OCI-LY7 (cell line): Measurements from ENCODE around the gene C15orf39. TPM values are rescaled to one million over a fixed set of nuclear protein-coding genes. Genes with fewer than 3 reads are reported as not detected.

Experiments used
- BruUV-seq: library from RNA; stranded (reverse); fragments of 400-500 nt; replicated peaks from 2 replicates; lab custom pipeline; 2021; lab: Mats Ljungman, UMichigan
- CTCF ChIA-PET: fragments of 300-600 bp; sonication (Branson Sonifier 250); formaldehyde crosslinking; loops from one replicate; lab custom pipeline; 2022; ENCODE audit warnings: antibody characterized with exemption; ENCODE audit not compliant: unreplicated experiment; lab: Charles Lee
- POLR2A ChIA-PET: fragments of 300-600 bp; sonication (Branson Sonifier 250); formaldehyde crosslinking; loops from one replicate; lab custom pipeline; 2022; ENCODE audit warnings: antibody characterized with exemption; lab: Charles Lee
- DNase-seq: peaks from one replicate; pipeline ENCODE4 v3.0.0-alpha.2; 2015; ENCODE audit warnings: low spot score
- H2AFZ ChIP-seq: fragments of 200-600 bp; sonication (generic), shearing (Covaris generic); 2 replicates; pipeline ENCODE4 v1.6.1; 2014; ENCODE audit warnings: mild to moderate bottlenecking, antibody characterized with exemption, low read length, moderate library complexity
- H3K27ac ChIP-seq: fragments of 200-600 bp; sonication (generic); 2 replicates; pipeline ENCODE4 v1.5.1; 2014; ENCODE audit warnings: mixed run types, low read depth, mild to moderate bottlenecking, moderate library complexity, low read length, inconsistent platforms; ENCODE audit not compliant: poor library complexity, severe bottlenecking
- H3K36me3 ChIP-seq: fragments of 200-600 bp; sonication (generic); 2 replicates; pipeline ENCODE4 v1.6.1; 2014; ENCODE audit warnings: mild to moderate bottlenecking, antibody characterized with exemption, low read length, moderate library complexity, mixed read lengths; ENCODE audit not compliant: insufficient read depth
- H3K4me1 ChIP-seq: fragments of 200-600 bp; sonication (generic); 2 replicates; pipeline ENCODE4 v1.5.1; 2014; ENCODE audit warnings: mild to moderate bottlenecking, low read length; ENCODE audit not compliant: insufficient read depth, poor library complexity, severe bottlenecking
- H3K4me2 ChIP-seq: fragments of 200-600 bp; sonication (generic); 2 replicates; pipeline ENCODE4 v1.6.1; 2014; ENCODE audit warnings: mild to moderate bottlenecking, low read length
- H3K4me3 ChIP-seq: fragments of 200-600 bp; sonication (generic); 2 replicates; pipeline ENCODE4 v1.5.1; 2014; ENCODE audit warnings: mild to moderate bottlenecking, low read depth, low read length; ENCODE audit not compliant: poor library complexity, severe bottlenecking
- H3K79me2 ChIP-seq: fragments of 200-600 bp; sonication (generic); 2 replicates; pipeline ENCODE4 v1.6.1; 2016; ENCODE audit warnings: low read depth, mild to moderate bottlenecking, low read length, moderate library complexity, mixed read lengths; ENCODE audit not compliant: insufficient read depth
- H3K9me2 ChIP-seq: fragments of 200-600 bp; sonication (generic); 2 replicates; pipeline ENCODE4 v1.6.1; 2016; ENCODE audit warnings: mild to moderate bottlenecking, low read length, mixed read lengths; ENCODE audit not compliant: insufficient read depth
- H3K9me3 ChIP-seq: fragments of 200-600 bp; sonication (generic); 2 replicates; pipeline ENCODE4 v1.6.1; 2014; ENCODE audit warnings: mild to moderate bottlenecking, mixed run types, low read length, mixed read lengths
- H4K20me1 ChIP-seq: fragments of 200-600 bp; sonication (generic); 2 replicates; pipeline ENCODE4 v1.6.1; 2014; ENCODE audit warnings: mild to moderate bottlenecking, antibody characterized with exemption, low read length, moderate library complexity, mixed read lengths; ENCODE audit not compliant: insufficient read depth
- CTCF ChIP-seq: fragments of 200-600 bp; sonication (generic); conservative IDR thresholded peaks from 2 replicates; pipeline ENCODE4 v1.5.1; 2014; ENCODE audit warnings: mild to moderate bottlenecking, antibody characterized with exemption, low read length, moderate library complexity, mixed read lengths
- EZH2phosphoT487 ChIP-seq: fragments of 200-600 bp; sonication (generic); IDR thresholded peaks from 2 replicates; pipeline ENCODE4 v1.6.1; 2018; ENCODE audit warnings: low read depth, borderline replicate concordance, mild to moderate bottlenecking, mixed run types, antibody characterized with exemption, low read length, moderate library complexity, mixed read lengths
- intact Hi-C: fragments of 100-400 bp; cut with micrococcal nuclease; formaldehyde crosslinking; loops from one replicate; pipeline ENCODE4 v1.10.0; 2022; ENCODE audit not compliant: unreplicated experiment
- total RNA-seq, 2 experiments: library from RNA; depleted of rRNA in 1 of 2; stranded (reverse); fragments of >200 nt in 1 of 2; shearing (Covaris generic) in 1 of 2; gene quantifications; 2 replicates each; pipeline ENCODE4 v1.2.3, GENCODE V29; 2014 to 2022

C15orf39 gene
- total RNA-seq, 2 experiments from 2014 or later: 26.5 to 50.2 TPM

- no peak overlapping the region for H3K4me3 ChIP-seq
- CTCF ChIA-PET: no interaction called here
Observed at GRCh38 chr15:75206006-75206405, 4.3 kb downstream of the C15orf39 start.

GRCh38 chr15:75206803-75207617 is 5.3 kb downstream of the C15orf39 start:
- TF ChIP-seq CTCF (no peak), EZH2phosphoT487 (no peak)
- Histone ChIP-seq H3K4me1 (peaks cover 20% of the 10 kb centered on the region), H3K36me3 (peaks cover 84% of the 10 kb centered on the region), H3K4me3 (no peak overlapping the region), H2AFZ (no peak overlapping the region), H4K20me1 (peaks cover 37% of the 10 kb centered on the region), H3K79me2 (peaks cover 88% of the 10 kb centered on the region), H3K9me3 (no peaks in the 10 kb centered on the region), H3K27ac (no peak overlapping the region), H3K4me2 (no peak overlapping the region), H3K9me2 (no peaks in the 10 kb centered on the region)
- TSS peak; percentile 23 for BruUV-seq
- ChIA-PET CTCF (interaction anchor here (0.5 kb wide), 1 partner anchor 187 kb away, joined by 3 read pairs; no protein-coding TSS in a partner anchor), POLR2A (no interaction called here)
- intact Hi-C loops: no loop called here
- DNase-seq: no peak

More at GRCh38 chr15:75206006-75206405, 4.3 kb downstream of the C15orf39 start:
- Histone ChIP-seq H3K9me2 (no peaks in the 10 kb centered on the region), H3K9me3 (no peaks in the 10 kb centered on the region), H3K4me2 (no peak overlapping the region), H3K27ac (no peak overlapping the region), H3K4me1 (peaks cover 25% of the 10 kb centered on the region), H2AFZ (no peak overlapping the region), H3K36me3 (peaks cover 74% of the 10 kb centered on the region), H3K79me2 (peaks cover 92% of the 10 kb centered on the region), H4K20me1 (peaks cover 37% of the 10 kb centered on the region)
- POLR2A ChIA-PET: no interaction called here
- TF ChIP-seq CTCF (no peak), EZH2phosphoT487 (no peak)
- BruUV-seq: no TSS peak
- intact Hi-C loops: no loop called here
- DNase-seq: no peak
